ENCODE measurements around the gene VDR.

Gene VDR

GRCh38 chr12:47808574-47809365 is 96.0 kb downstream of the VDR start:
- DNase-seq: peak; percentile 77

- DNase-seq: peak; percentile 94
These were observed 96.7 kb downstream of the VDR start for GRCh38 chr12:47808050-47808449.

- no peak for DNase-seq
These were observed 97.5 kb downstream of the VDR start for GRCh38 chr12:47807338-47807737.

- DNase-seq: no peak
These were observed 99.4 kb downstream of the VDR start for GRCh38 chr12:47805417-47805816.

- no peak for DNase-seq
These were observed 100.6 kb downstream of the VDR start for GRCh38 chr12:47804171-47804570.

- no peak for DNase-seq
These were observed 101.5 kb downstream of the VDR start for GRCh38 chr12:47803191-47803875.

- DNase-seq: no peak
These were observed 102.5 kb downstream of the VDR start for GRCh38 chr12:47802312-47802711.

- no peak for DNase-seq
These were observed 102.9 kb downstream of the VDR start for GRCh38 chr12:47801904-47802246.

- no peak for DNase-seq
These were observed 103.5 kb downstream of the VDR start for GRCh38 chr12:47801170-47801903.

- no peak for DNase-seq
These were observed 104.2 kb downstream of the VDR start for GRCh38 chr12:47800582-47800981.

GRCh38 chr12:47799357-47799955 is 105.3 kb downstream of the VDR start:
- DNase-seq: no peak

GRCh38 chr12:47798382-47798948 is 106.3 kb downstream of the VDR start:
- no peak for DNase-seq

GRCh38 chr12:47797441-47797840 is 107.4 kb downstream of the VDR start:
- DNase-seq: peak; percentile 69

- DNase-seq: no peak
These were observed 108.9 kb downstream of the VDR start for GRCh38 chr12:47795814-47796411.

GRCh38 chr12:47795121-47795813 is 109.5 kb downstream of the VDR start:
- DNase-seq: no peak

- DNase-seq: no peak
These were observed 110.1 kb downstream of the VDR start for GRCh38 chr12:47794679-47795078.

GRCh38 chr12:47793015-47793681 is 111.6 kb downstream of the VDR start:
- no peak for DNase-seq

GRCh38 chr12:47791874-47792273 is 112.9 kb downstream of the VDR start:
- no peak for DNase-seq
